Activated CD8-positive, alpha-beta memory T cell treated with anti-CD3 and anti-CD28 coated beads for 36 hours (primary cell): ENCODE measurements around the gene GID4. TPM values are rescaled to one million over a fixed set of nuclear protein-coding genes. Genes with fewer than 3 reads are reported as not detected.

ENCODE experiments used
- CTCF ChIA-PET: fragments of 350-600 bp; sonication (Branson Sonifier 250); formaldehyde crosslinking; loops from one replicate; lab custom pipeline; 2021; ENCODE audit warnings: antibody characterized with exemption; lab: Charles Lee
- POLR2A ChIA-PET: fragments of 350-600 bp; sonication (Branson Sonifier 250); formaldehyde crosslinking; loops from one replicate; lab custom pipeline; 2021; ENCODE audit warnings: antibody characterized with exemption; lab: Charles Lee
- total RNA-seq, 2 experiments: library from RNA; stranded (reverse); gene quantifications; one replicate each; pipeline ENCODE4 v1.2.3, GENCODE V29; 2021

Gene GID4
- total RNA-seq, 2 experiments from 2014 or later = 11.0 to 11.4 TPM

DNA sequence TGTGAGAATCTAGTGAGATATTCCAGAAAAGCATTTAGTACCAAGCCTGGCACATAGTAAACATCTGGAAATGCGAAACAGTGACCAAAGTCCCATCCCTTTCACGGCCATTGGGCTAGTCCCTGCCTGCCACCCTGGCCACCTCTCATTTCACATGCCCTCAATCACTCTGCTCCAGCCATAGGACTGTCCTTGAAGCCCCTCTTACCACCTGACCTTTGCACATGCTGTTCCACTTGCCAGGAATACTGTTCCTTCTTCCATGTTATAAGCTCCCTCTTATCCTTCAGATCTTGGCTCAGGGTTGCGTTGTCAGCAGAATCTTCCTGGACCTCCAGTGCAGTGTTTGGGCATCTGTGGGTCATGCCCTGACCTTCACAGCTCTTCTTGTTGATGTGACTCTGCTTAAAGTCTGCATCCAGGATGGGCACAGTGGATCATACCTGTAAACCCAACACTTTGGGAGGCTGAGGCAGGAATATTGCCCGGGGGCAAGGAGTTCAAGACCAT, 71.5 kb downstream of the GID4 start:
- CTCF ChIA-PET = interaction anchor here (1.9 kb wide), 1 partner anchor 14 kb away, joined by 4 read pairs; no protein-coding TSS in a partner anchor
- POLR2A ChIA-PET = no interaction called here

DNA sequence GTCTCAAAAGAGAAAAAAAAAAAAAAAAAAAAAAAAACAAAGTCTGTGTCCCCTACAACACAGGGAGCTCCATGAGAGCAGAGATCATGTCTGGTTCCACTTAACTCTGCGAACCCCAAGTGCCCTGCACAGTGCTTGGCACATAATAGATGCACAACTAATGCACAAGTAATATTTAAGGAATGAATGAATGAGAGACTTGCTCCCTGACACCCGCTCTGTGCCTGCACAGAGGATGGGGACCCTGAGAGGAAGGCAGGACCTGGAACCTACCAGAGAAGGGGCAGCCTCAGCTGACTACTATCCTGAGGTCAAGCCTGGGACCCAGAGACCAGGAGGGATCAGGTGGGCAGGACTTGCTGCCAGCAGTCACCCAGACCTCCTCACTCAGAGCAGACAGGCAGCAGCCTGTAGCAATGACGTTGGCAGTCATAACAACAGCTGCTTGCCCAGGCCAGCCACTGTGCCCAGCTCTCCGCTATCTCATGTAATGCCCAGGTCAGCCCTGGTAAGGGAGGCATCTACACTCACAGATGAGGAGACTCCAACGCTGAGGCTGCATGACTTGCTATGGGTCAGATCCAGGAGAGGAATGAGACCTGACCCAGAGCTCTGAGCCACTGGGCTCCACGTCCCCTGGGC, 72.2 kb downstream of the GID4 start:
- CTCF ChIA-PET = interaction anchor here (1.9 kb wide), 1 partner anchor 13 kb away, joined by 4 read pairs; no protein-coding TSS in a partner anchor
- POLR2A ChIA-PET = no interaction called here

DNA sequence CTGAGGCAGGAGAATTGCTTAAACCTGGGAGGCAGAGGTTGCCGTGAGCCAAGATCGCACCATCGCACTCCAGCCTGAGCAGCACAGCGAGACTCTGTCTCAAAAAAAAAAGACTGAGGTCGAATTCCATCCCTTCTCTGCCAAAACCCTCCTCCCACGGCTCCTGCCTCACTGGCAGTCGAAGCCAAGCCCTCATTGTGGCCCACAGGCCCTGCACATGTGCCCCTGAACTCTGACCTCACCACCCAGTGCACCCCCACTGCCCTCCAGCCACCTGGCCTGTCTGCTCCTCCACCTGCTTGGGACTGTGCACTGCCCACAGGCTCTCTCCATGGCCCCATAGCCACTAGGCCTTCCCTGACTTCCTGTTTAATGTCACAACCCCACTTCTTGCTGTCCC, 76.3 kb downstream of the GID4 start:
- ChIA-PET POLR2A (no interaction called here), CTCF (interaction anchor here (0.7 kb wide), 1 partner anchor 42 kb away, joined by 3 read pairs; no protein-coding TSS in a partner anchor)

DNA sequence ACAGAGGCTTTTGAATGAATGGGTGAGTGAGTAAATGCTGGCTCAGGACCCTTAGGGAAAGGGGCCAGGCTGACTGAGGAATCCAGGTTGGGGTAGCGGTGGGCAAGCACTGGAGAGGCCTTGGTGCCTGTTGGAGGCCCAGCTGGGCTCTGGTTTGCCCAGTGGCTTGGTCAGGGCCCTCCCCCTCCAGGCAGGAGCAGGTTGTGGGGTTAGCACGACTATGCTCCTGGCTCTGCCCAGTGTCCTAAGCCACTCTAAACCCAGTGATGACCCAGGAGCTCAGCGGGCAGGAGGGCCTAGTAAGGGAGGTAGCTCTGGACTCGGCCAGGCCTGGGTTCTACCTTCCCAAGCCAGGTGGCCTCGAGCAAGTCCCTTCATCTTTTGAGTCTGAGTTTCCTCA, 76.9 kb downstream of the GID4 start:
- CTCF ChIA-PET = no interaction called here
- POLR2A ChIA-PET = no interaction called here

DNA sequence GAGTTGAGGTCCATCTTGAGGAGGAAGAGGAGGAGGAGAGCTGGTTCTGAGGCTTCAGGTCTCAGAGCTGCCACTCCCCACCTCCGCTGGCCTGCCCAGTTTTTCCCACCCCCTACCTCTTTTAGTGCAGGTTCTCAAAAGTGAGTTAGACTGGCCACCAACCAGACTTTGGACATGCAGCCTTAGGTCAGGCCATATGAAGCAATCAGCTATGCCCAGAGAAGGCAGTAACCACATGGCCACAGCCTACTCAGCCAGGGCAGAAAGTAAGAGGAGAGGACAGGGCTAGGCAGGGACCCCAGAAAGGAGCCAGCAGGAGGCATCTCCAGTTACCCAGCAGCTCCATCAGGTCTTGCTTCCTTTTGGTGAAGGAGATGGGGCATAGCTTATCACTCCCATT, 78.3 kb downstream of the GID4 start:
- ChIA-PET POLR2A (no interaction called here), CTCF (no interaction called here)

Other genes with a start within 250 kb of the GID4 start
- gene SREBF1, start 202.4 kb upstream of the GID4 start, total RNA-seq = 10 to 100 TPM; 69.3 to 73.6 TPM
- 1 to 10 TPM; 7.9 to 9.8 TPM for gene TOM1L2, start 67.0 kb upstream of the GID4 start, total RNA-seq
- gene DRC3, start 66.5 kb upstream of the GID4 start, total RNA-seq = under 1 TPM; 0.48 to 0.55 TPM
- gene ATPAF2, start 240 bp upstream of the GID4 start, total RNA-seq = 10 to 100 TPM; 28.2 to 37.3 TPM
- gene DRG2, start 48.5 kb downstream of the GID4 start, total RNA-seq = 10 to 100 TPM; 53.2 to 53.7 TPM
- under 1 TPM; 0.27 to 0.46 TPM for gene MYO15A, start 69.3 kb downstream of the GID4 start, total RNA-seq
- gene ALKBH5, start 144.4 kb downstream of the GID4 start, total RNA-seq = 100 to 1,000 TPM; 173 TPM
- 10 to 100 TPM; 23.6 to 24.9 TPM for gene LLGL1, start 186.2 kb downstream of the GID4 start, total RNA-seq
- 100 to 1,000 TPM; 264 to 279 TPM for gene FLII, start 219.3 kb downstream of the GID4 start, total RNA-seq
- gene MIEF2, start 221.3 kb downstream of the GID4 start, total RNA-seq = 1 to 10 TPM; 4.3 to 4.4 TPM